Right lobe of liver (tissue), 4 donors: ENCODE measurements around the gene OR4F6.

Source experiments
- POLR2A ChIP-seq: fragments of 450-650 bp; IDR thresholded peaks from one replicate; pipeline ENCODE4 v1.6.1; 2017; ENCODE audit warnings: antibody characterized with exemption, mild to moderate bottlenecking
- TF ChIP-seq, protein P1 (sequence below), 4 donors: fragments of 200-600 bp in 3 of 4; fragments of 450-650 bp in 1 of 4; IDR thresholded peaks; one replicate each; pipeline versions ENCODE4 v1.5.1 to v1.8.0; 2016 to 2022; ENCODE audit warnings: antibody characterized with exemption in 4 of 4, mild to moderate bottlenecking in 2 of 4
- donor health status: DM: no; HTN: no; CAD: no.
- donor health status: DM: no; HTN: no; CAD: no.
- donor health status: DM: no; HTN: yes; CAD: no.

DNA sequence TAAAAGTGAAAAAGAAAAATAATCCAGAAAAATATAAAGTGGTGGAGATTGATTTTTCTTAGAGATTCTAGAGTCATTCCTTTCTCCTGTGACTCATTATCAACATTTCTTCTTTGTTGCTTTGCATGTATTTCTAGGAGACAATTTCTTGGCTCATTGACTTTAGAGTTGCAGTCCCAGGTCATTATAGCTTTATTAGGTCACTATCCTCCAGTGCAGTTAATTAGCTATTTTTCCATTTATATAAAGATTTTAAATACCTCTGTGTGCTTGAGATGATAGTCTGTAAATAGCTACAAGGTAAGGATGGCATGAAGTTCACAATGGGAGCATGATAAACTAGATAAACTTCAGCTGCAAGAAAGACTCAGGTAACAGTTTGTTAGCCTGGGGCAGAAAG is 8.6 kb downstream of the OR4F6 start, which contains the start of gene OR4F15:
- TF ChIP-seq, protein P1, sequence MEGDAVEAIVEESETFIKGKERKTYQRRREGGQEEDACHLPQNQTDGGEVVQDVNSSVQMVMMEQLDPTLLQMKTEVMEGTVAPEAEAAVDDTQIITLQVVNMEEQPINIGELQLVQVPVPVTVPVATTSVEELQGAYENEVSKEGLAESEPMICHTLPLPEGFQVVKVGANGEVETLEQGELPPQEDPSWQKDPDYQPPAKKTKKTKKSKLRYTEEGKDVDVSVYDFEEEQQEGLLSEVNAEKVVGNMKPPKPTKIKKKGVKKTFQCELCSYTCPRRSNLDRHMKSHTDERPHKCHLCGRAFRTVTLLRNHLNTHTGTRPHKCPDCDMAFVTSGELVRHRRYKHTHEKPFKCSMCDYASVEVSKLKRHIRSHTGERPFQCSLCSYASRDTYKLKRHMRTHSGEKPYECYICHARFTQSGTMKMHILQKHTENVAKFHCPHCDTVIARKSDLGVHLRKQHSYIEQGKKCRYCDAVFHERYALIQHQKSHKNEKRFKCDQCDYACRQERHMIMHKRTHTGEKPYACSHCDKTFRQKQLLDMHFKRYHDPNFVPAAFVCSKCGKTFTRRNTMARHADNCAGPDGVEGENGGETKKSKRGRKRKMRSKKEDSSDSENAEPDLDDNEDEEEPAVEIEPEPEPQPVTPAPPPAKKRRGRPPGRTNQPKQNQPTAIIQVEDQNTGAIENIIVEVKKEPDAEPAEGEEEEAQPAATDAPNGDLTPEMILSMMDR (IDR thresholded peaks at IDR 0.05): no peak
- no peak for TF ChIP-seq POLR2A
